ENCODE measurements around the gene ZC3H12A.

ZC3H12A gene

GRCh38 chr1:37477198-37477931, 3.0 kb downstream of the ZC3H12A start:
- TF ChIP-seq CTCF (IDR thresholded peaks at IDR 0.05; ENCODE audit: control insufficient read depth, insufficient read depth, low read depth, low read length, missing control alignments): no peak
- DNase-seq (ENCODE audit: low read depth): no peak
- peak overlapping the region; percentile 74 for H3K4me3 ChIP-seq (ENCODE audit: control insufficient read depth, low read depth, low read length)

DNA sequence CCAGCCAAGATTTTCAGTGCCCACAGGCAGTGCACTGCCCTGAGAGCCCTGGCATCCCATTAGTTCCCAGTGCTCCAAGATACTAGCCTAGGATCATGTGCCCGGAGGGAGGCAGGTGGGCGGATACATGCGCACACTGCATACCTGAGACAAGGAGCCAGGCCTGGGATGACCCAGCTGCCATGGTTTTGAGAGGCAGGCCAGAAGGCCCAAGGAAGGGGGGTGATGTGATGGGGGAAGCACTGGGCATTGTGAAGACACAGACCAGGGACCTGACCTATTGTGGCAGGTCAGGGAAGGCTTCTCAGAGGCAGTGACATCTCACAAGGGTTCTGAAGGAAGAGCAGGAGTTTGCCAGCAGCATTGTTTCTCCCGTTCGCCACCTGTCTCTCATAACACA, 3.6 kb downstream of the ZC3H12A start:
- TF ChIP-seq CTCF (IDR thresholded peaks at IDR 0.05; ENCODE audit: control insufficient read depth, insufficient read depth, low read depth, low read length, missing control alignments): no peak
- no peak for DNase-seq (ENCODE audit: low read depth)
- peak overlapping the region; percentile 2 for H3K4me3 ChIP-seq (ENCODE audit: control insufficient read depth, low read depth, low read length)

DNA sequence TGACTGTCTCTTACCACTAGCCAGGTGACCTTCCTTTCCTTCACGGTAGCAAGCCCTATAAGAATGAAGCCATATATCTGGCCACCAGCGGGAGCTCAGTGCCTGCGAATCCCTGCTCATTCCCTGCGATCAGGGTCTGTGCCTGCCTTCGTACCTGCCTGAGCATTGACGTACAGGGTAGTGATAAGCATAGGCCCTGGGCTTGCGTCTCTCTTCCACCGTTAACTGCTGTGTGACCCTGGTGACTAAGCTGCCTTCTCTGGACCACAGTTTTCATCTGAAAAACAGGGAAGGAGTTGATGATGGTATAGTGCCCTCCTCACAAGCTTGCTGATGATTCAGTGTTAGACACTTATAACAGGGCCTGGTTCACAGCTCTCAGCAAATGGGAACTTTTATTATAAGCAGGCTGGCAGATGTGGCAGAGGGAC, 4.1 kb downstream of the ZC3H12A start:
- DNase-seq (ENCODE audit: low read depth): peak; percentile 58
- no peak for TF ChIP-seq CTCF (IDR thresholded peaks at IDR 0.05; ENCODE audit: control insufficient read depth, insufficient read depth, low read depth, low read length, missing control alignments)
- peak overlapping the region; percentile 37; the same call in 1 of the 2 replicates for H3K4me3 ChIP-seq (ENCODE audit: control insufficient read depth, low read depth, low read length)

DNA sequence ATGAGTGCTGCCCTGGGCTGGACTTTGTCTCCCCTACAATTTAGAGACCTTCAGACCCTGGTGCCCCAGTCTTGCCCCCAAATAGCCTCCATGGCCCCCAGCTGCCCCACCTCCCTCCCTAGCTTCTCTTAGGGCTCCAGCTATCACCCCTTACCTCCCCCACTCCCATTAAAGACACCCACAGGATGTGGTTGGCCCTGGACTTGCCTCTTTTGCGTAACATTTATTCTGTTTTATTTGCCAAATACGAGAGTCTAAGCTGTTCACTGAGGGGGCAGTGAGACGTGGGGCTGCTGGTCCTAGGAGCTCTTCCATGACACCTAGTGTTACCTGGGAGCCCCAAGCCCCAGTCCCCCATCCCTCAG, 4.5 kb downstream of the ZC3H12A start:
- peak overlapping the region; percentile 37 for H3K4me3 ChIP-seq (ENCODE audit: control insufficient read depth, low read depth, low read length)
- DNase-seq (ENCODE audit: low read depth): no peak

DNA sequence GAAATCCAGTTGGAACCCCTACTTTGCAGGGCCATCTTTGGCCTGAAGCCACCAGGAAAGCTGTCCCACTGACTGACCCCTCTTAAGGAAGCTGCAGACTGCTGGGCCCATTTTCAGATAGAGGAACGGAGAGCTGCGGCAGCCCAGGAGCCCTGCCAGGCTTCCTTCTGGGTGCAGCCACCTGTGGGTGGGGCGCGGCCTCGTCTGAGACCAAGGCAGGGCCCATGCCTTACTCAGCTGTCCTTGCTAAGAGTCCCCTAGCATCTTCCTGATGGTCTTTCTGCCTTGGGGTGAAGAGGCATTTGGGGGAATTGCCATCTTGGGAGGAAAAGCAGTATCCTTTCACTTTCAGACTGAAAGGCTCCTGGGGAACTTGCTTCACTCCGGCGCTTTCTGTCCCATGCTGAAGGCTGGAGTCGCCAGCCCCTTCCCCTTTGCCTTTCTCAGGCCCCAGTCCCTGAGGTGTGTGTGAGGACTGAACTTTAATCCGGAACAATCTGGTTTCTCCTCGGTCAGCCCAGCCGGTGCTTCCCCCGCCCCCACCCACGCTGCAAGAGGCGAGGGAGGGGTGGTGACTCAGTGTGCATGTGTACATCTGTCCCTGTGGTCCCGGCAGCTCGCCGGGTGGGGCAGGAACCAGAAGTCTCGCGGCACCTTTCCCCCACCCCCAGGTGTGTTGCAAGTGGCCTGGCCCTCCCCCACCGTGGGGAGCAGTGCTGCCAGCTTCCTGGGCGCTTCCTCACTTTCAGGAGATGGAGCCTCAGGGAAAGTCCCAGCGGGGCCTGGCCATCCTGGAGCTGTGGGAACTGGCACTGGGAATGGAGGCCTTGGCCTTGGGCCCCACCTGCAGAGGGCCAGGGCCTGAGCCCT, 5.1 kb downstream of the ZC3H12A start:
- TF ChIP-seq CTCF (IDR thresholded peaks at IDR 0.05; ENCODE audit: control insufficient read depth, insufficient read depth, low read depth, low read length, missing control alignments): no peak
- peak overlapping the region; percentile 37 for H3K4me3 ChIP-seq (ENCODE audit: control insufficient read depth, low read depth, low read length)
- peak; percentile 73 for DNase-seq (ENCODE audit: low read depth)

More for the DNA sequence above, 4.5 kb downstream of the ZC3H12A start:
- TF ChIP-seq CTCF (IDR thresholded peaks at IDR 0.05; ENCODE audit: control insufficient read depth, insufficient read depth, low read depth, low read length, missing control alignments): no peak

- TF ChIP-seq CTCF (IDR thresholded peaks at IDR 0.05; ENCODE audit: control insufficient read depth, insufficient read depth, low read depth, low read length, missing control alignments): no peak
- H3K4me3 ChIP-seq (ENCODE audit: control insufficient read depth, low read depth, low read length): peak overlapping the region; percentile 37
- no peak for DNase-seq (ENCODE audit: low read depth)
These were observed 5.7 kb downstream of the ZC3H12A start for GRCh38 chr1:37480125-37480466.
